ENCODE data around the gene SAT1. TPM values are rescaled to one million over a fixed set of nuclear protein-coding genes. Genes with fewer than 3 reads are reported as not detected.

SAT1 gene
- total and polyA plus RNA-seq, 2 of the 13 experiments (the other 11 are each of a cell fraction or from before 2014, with no cell fraction given): 216 to 1,243 TPM

DNA sequence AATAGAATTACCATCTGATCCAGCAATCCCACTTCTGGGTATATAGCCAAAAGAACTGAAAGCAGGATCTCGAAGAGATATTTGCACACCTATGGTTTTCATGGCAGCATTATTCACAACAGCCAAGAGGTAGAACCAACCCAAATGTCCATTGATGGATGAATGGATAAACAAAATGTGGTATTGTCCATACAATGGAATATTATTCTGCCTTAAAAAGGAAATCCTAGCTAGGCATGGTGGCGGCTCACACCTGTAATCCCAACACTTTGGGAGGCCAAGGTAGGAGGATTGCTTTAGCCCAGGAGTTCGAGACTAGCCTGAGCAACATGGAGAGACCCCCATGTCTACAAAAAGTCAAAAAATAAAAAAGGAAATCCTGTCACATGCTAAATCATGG, 27.3 kb downstream of the SAT1 start (continued):
- no peak for TF ChIP-seq TFE3 (CRISPR knock-in tag; IDR thresholded peaks at IDR 0.05)

DNA sequence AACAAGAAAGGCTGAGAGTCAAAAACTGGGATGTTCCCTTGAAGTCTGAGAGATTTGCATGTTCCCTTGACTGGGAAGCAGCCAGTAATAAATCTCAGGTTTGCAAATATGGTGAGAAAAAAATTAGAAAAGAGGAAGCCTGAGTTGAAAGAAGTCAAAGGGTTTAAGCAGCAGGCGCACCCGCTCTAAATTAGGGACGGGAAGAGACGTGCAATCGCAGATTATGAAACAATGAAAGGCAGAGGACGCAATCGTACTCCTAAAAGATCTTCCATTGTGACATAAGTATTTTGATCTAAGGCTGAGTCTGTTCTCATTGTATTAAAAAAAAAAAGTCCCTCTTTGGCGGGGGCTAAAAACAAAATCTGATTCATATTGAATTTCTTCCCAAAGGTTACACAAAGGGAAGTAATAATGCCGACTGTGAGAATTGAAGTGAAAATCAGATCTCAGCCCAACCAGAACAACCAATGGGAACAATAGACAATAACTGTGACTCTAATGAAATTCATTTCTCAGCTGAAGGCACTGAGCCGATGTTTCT, 28.2 kb downstream of the SAT1 start:
- H4K20me1 ChIP-seq (ENCODE audit: insufficient read depth, low read length): no peaks in the 10 kb centered on the region
- no peak overlapping the region for H3K4me2 ChIP-seq (ENCODE audit: low read depth, low read length)
- TF ChIP-seq, protein P1, sequence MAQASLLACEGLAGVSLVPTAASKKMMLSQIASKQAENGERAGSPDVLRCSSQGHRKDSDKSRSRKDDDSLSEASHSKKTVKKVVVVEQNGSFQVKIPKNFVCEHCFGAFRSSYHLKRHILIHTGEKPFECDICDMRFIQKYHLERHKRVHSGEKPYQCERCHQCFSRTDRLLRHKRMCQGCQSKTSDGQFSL (CRISPR knock-in tag; IDR thresholded peaks at IDR 0.05): no peak
- TF ChIP-seq ESRRA (CRISPR knock-in tag; IDR thresholded peaks at IDR 0.05; ENCODE audit: low read depth): no peak
- TF ChIP-seq KLF13 (CRISPR knock-in tag; IDR thresholded peaks at IDR 0.05): no peak
- no peak for TF ChIP-seq SETDB1 (CRISPR knock-in tag; IDR thresholded peaks at IDR 0.05; ENCODE audit: borderline replicate concordance)
- TF ChIP-seq HCFC1 (IDR thresholded peaks at IDR 0.05; ENCODE audit: low read depth, low read length): no peak
- no peak for TF ChIP-seq KAT8 (CRISPR knock-in tag; IDR thresholded peaks at IDR 0.05)
- no peak for TF ChIP-seq KDM6A (CRISPR knock-in tag; IDR thresholded peaks at IDR 0.05; ENCODE audit: low read depth)
- TF ChIP-seq TCF7 (IDR thresholded peaks at IDR 0.05; ENCODE audit: low read depth): no peak
- no peak for TF ChIP-seq ZNF770 (CRISPR knock-in tag; IDR thresholded peaks at IDR 0.05)
- no peak for FAIRE-seq
- H3K4me1 ChIP-seq (ENCODE audit: insufficient read depth, low read length): peaks cover 20% of the 10 kb centered on the region
- ChIA-PET CTCF (ENCODE audit: low intra/inter-chr PET ratio, low total read pairs) (no interaction called here), POLR2A (no interaction called here)
- H3K4me3 ChIP-seq (replicated peaks in 1 of 3; ENCODE audit: insufficient read depth in 1 of 3, low read depth in 2 of 3, low read length in 3 of 3): no peak overlapping the region
- BruUV-seq (replicated peaks): no TSS peak
- intact Hi-C loops (cut with micrococcal nuclease; ENCODE audit: unreplicated experiment) (no loop called here), in situ Hi-C loops (cut with HindIII; ENCODE audit: extremely low pct_ligation_motif_present, low pct_unique_long_range_greater_than_20kb) (no loop called here)
- H3K79me2 ChIP-seq (ENCODE audit: insufficient read depth, low read length): no peaks in the 10 kb centered on the region
- WGBS (ENCODE audit: low lambda C conversion rate): 93% methylated on average over 10 of the region's 10 CpGs
- H3K27me3 ChIP-seq (ENCODE audit: control insufficient read depth in 1 of 2, insufficient read depth in 2 of 2, low read length in 2 of 2): no peaks in the 10 kb centered on the region
- DNase-seq (ENCODE audit: low spot score): no peak
- no peak for ATAC-seq
- no peaks in the 10 kb centered on the region for H3K36me3 ChIP-seq (replicated peaks in 1 of 2; ENCODE audit: control insufficient read depth in 1 of 2, insufficient read depth in 2 of 2, low read length in 2 of 2)
- H3K9me3 ChIP-seq (ENCODE audit: low read length): no peaks in the 10 kb centered on the region
- H2AFZ ChIP-seq (ENCODE audit: low read length): no peak overlapping the region
- H3K9ac ChIP-seq (ENCODE audit: insufficient read depth, low read depth, low read length): no peak overlapping the region
- no peak overlapping the region for H3K27ac ChIP-seq (ENCODE audit: extremely low read length, insufficient read depth, low read length)

All from HepG2 (cell line).